Rectal smooth muscle tissue (tissue), 1 donor: ENCODE data around the gene MRPL54.
"Not testable (repeated sequence)": the region's sequence is repeated elsewhere in the genome, so short reads cannot be mapped to it uniquely, and the experiment has no call there.

ENCODE experiments used
- H3K27ac ChIP-seq: one replicate; pipeline ENCODE4 v1.7.0; 2013; ENCODE audit warnings: low read depth, low read length, inconsistent platforms
- H3K27me3 ChIP-seq: one replicate; pipeline ENCODE4 v1.7.0; 2013; ENCODE audit warnings: low read length; ENCODE audit not compliant: control insufficient read depth, insufficient read depth
- H3K36me3 ChIP-seq: one replicate; pipeline ENCODE4 v1.7.0; 2013; ENCODE audit warnings: low read length; ENCODE audit not compliant: control insufficient read depth, insufficient read depth
- H3K4me1 ChIP-seq: one replicate; pipeline ENCODE4 v1.7.0; 2013; ENCODE audit warnings: low read length; ENCODE audit not compliant: control insufficient read depth, insufficient read depth
- H3K4me3 ChIP-seq: one replicate; pipeline ENCODE4 v1.7.0; 2013; ENCODE audit warnings: low read length
- H3K9ac ChIP-seq: one replicate; pipeline ENCODE4 v1.7.0; 2013; ENCODE audit warnings: low read length

MRPL54 gene

DNA sequence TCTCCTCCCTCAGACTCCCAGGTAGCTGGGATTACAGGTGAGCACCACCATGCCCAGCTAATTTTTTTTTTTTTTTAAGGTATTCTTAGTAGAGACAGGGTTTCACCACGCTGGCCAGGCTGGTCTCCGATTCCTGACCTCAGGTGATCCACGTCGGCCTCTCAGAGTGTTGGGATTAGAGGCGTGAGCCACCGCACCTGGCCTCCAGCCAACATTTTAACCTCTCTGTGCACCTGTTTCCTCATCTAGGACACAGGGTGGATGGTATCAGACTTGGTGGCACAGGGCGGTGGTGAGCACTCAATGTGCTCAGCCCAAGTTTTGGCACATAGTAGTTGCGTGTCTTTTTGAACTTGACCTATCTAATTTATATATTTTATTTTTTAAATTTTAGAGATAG is 13.5 kb upstream of the MRPL54 start:
- Histone ChIP-seq H3K4me3 (no peak overlapping the region), H3K36me3 (peaks cover 20% of the 10 kb centered on the region), H3K9ac (no peak overlapping the region), H3K27me3 (no peaks in the 10 kb centered on the region), H3K4me1 (no peaks in the 10 kb centered on the region), H3K27ac (no peak overlapping the region)

DNA sequence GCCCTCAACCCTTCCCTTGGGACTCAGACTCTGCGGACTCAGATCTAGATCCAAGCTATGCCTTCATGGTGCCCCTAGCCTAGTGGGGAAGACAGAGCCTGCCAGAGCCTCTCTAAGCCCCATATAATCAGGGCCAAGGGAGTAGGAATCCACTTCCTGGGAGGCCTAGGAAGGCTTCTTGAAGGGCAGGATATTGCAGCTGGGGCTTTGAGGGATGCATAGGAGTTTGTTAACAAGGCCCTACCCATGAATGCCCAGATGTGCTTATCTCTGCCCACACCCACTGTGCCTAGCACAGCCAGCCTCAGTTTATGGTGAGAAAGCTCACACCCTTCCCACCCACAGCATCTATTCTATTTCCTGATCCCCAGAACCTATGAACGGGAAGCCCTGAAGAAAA is 12.3 kb upstream of the MRPL54 start:
- Histone ChIP-seq H3K4me1 (no peaks in the 10 kb centered on the region), H3K27me3 (no peaks in the 10 kb centered on the region), H3K36me3 (peaks cover 23% of the 10 kb centered on the region), H3K9ac (no peak overlapping the region), H3K27ac (no peak overlapping the region), H3K4me3 (no peak overlapping the region)

DNA sequence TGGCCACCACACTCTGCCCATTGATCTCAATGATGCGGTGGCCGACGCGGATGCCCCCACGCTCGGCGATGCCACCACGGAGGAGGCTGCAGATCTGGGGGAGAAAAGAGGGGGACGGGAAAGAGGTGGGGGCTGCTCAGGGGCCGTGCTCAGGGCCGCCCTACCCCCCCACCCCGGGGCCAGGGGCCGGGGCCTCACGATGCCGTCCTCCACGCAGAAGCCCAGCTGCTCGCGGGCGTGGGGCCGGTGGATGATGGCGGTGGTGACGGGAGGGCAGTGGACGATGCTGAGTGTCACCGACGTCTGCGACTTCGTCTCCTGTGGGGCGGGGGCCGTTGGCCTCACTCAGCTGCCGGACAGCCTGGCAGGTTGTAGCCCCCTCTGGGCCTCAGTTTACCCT is 11.2 kb upstream of the MRPL54 start:
- H3K27me3 ChIP-seq = no peaks in the 10 kb centered on the region

DNA sequence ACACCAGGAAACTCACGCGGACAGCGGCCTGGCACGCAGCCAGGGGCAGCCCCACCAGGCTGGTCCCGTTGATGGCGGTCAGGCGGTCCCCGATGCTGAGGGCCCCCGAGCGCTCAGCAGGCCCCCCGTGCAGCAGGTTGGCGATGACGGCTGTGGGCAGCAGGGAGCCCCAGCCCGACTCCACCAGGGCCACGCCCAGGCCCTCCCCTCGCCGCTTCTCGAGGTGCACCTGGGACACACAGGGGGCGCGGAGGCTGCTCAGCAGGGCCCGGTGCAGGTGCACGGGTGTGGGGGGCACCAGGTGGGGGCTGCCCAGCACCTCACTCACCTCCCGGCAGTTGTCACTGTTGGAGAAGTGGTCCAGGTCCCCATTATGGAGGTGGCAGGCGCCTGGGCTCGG is 10.0 kb upstream of the MRPL54 start:
- Histone ChIP-seq H3K4me3 (no peak overlapping the region), H3K27ac (no peak overlapping the region), H3K27me3 (no peaks in the 10 kb centered on the region), H3K4me1 (no peaks in the 10 kb centered on the region), H3K36me3 (peaks cover 21% of the 10 kb centered on the region), H3K9ac (no peak overlapping the region)

More for the DNA sequence above, 11.2 kb upstream of the MRPL54 start:
- Histone ChIP-seq H3K27ac (no peak overlapping the region), H3K9ac (no peak overlapping the region), H3K36me3 (peaks cover 22% of the 10 kb centered on the region), H3K4me1 (no peaks in the 10 kb centered on the region), H3K4me3 (no peak overlapping the region)

DNA sequence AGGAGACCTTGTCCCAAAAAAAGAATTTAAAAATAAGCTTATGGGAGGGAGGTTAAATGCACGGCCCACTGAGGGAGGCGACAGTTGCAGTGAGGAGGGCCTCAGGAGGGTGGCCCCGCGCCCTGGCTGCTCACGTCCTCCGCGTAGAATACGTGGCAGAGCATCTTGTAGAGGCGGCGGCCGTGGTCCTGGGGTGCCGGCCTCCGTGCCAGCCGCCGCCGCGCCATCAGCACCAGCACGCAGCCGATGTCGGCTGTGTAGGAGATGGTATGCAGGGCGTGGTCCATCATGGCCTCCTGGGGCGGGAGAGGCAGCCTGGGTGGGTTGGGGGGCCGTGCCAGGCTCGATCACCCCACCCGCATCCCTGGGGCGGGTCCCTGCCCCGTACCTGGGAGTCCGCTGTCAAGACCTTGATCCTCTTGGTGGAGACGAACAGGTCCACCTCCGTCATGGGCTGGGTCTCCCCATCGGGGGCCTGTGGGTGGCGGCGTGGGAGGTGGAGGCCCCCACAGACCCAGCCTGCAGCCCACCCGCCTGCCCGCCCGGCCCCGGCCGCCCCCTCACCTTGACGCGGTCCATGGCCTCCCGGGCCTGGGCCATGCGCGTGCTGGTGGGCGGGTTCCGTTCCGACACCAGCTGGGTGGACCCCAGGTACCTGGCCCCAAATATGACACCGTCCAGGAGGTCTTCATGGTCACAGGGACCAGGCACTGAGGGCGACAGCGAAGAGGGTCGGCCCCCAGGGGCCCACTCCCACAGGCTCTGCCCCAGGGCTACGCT is 8.7 kb upstream of the MRPL54 start:
- Histone ChIP-seq H3K36me3 (peaks cover 21% of the 10 kb centered on the region), H3K27ac (no peak overlapping the region), H3K4me1 (no peaks in the 10 kb centered on the region), H3K4me3 (no peak overlapping the region), H3K9ac (no peak overlapping the region), H3K27me3 (no peaks in the 10 kb centered on the region)

DNA sequence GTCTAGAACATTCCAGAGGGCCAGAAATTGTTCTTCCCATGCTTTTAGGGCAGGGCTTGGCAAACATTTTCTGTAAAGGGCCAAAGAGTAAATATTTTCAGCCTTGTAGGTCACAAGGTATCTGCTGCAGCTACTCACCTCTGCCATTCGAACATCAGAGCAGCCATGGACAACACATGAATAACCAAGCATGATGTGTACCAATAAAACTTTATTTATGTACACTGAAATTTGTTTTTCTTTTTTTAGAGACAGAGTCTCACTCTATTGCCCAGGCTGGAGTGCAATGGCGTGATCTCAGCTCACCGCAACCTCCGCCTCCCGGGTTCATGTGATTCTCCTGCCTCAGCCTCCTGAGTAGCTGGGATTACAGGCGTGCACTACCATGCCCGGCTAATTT is 4.8 kb upstream of the MRPL54 start:
- H3K27me3 ChIP-seq, H3K4me3 ChIP-seq, H3K9ac ChIP-seq, H3K27ac ChIP-seq, H3K4me1 ChIP-seq, H3K36me3 ChIP-seq: not testable (repeated sequence)

DNA sequence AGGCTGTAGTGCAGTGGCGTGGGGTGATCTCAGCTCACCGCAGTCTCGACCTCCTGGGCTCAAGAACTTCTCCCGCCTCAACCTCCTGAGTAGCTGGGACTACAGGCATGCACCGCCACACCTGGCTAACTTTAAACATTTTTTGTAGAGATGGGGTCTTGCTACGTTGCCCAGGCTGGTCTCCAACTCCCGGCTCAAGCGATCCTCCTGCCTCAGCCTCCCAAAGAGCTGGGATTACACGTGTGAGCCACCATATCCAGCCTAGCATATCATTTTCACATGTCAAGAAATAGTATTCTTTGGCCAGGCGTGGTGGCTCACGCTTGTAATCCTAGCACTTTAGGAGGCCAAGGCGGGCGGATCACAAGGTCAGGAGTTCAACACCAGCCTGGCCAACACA is 4.2 kb upstream of the MRPL54 start:
- H3K9ac ChIP-seq, H3K4me1 ChIP-seq, H3K27ac ChIP-seq, H3K4me3 ChIP-seq, H3K36me3 ChIP-seq, H3K27me3 ChIP-seq: not testable (repeated sequence)

DNA sequence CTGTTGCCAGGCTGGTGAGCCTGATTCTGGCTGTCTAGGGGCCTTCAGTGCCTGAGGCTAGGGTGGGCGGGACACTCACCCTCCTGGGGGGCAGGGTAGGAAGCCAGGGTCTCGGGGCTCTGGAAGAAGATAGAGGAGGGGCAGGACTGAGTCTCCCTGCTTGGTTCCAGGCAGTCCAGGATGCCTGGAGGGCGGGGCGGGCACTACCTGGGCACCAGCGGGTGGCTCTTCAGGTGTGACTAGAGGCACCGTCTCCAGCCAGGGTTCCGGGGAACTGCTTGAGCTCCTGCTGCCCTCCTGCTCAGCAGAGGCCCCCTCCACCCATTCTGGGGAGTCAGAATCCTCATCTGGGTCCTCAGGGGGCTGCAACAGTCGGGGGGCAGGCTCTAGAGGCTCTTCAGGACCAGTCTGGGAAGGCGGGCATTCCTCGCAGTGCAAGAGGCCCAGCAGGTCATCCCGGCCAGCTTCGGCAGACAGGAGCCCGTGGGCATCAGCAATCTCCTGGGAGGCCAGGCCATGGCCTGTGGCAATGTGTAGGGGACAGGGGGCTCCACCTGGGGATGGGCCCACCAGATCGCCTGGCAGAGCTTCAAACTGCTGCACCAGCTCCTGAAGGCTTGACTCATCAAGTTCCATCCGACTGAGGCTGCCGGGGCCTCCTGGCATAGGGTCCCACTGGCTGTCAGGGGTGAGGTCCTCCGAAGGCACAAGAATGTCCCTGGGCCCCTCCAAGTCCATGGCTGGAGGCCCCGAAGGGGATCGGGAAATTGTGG is 2.8 kb upstream of the MRPL54 start:
- Histone ChIP-seq H3K36me3 (no peaks in the 10 kb centered on the region), H3K4me3 (no peak overlapping the region), H3K27ac (no peak overlapping the region), H3K9ac (no peak overlapping the region), H3K27me3 (no peaks in the 10 kb centered on the region), H3K4me1 (peaks cover 10% of the 10 kb centered on the region)

DNA sequence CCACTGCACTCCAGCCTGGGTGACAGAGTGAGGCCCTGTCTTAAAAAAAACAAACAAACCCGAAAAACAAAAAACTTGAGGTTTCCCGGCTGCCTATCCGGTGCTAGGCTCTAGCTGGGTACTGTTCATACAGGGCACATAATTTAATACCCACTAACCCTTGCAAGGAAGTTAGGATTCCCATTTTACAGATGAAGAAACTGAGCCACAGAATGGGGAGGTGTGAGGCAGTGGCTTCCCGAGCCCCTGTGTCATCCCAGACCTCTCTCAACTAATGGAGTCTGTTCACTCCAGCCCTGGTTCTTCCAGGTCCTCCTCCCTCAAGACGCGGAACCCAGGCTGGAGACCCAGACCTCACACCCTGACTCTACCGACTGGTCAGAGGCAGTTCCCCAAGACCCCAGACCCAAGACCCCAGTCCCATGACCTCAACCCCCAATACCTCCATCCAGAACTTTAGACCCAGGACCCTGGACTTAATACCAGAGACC is 1.6 kb upstream of the MRPL54 start:
- H3K27ac ChIP-seq = peak overlapping the region; percentile 84
- H3K4me3 ChIP-seq = peak overlapping the region; percentile 100
- H3K4me1 ChIP-seq = peaks cover 10% of the 10 kb centered on the region

DNA sequence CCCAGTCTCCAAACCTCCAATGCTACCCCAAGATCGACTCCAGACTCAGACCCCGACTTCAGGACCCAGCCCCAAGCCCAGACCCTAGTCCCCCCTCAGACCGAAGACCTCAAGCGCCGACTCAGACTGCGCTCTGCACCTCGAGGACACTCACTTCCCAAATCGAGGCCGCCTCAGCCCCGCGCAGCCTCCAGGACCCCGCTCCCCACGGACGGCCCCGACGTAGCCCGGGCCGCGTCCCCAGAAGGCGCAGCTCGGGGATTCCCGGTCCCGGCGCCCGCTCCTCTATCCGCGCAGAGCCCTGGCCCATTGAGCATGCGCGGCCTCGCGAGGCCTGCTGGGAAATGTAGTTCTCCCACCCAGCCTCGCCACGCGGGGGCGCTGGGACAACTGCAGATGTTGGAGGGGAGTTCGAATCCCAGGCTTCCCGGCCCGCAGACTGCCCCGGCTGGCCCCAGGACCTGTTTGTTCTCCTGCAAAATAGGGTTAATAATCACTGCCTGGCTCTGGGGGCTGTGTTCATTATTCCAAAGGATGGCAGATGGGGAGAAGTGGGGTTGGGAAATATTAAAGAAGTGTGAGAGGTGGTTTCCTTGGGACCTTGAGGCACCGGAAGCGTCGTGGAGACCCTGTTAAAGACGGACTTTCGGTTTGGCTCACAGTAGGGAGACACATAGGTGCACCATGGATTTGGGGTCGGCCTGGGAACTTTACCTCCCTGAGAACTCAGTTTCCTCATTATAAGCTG is 926 bp upstream of the MRPL54 start, which contains the start of gene APBA3:
Gene APBA3, minus strand, starts transcription at position 311 of the 748 bp plus-strand sequence. CDS start 1,428 bp downstream, outside the sequence.
- Histone ChIP-seq H3K9ac (peak within 1 kb of the TSS; percentile 92), H3K4me3 (peak within 1 kb of the TSS; percentile 100), H3K27ac (peak within 1 kb of the TSS; percentile 98), H3K27me3 (no peaks in the 10 kb centered on the region), H3K4me1 (peaks cover 10% of the 10 kb centered on the region), H3K36me3 (peaks cover 2% of the 10 kb centered on the region)

More for the DNA sequence above, 1.6 kb upstream of the MRPL54 start:
- H3K36me3 ChIP-seq = no peaks in the 10 kb centered on the region
- H3K27me3 ChIP-seq = no peaks in the 10 kb centered on the region
- H3K9ac ChIP-seq = peak overlapping the region; percentile 92

DNA sequence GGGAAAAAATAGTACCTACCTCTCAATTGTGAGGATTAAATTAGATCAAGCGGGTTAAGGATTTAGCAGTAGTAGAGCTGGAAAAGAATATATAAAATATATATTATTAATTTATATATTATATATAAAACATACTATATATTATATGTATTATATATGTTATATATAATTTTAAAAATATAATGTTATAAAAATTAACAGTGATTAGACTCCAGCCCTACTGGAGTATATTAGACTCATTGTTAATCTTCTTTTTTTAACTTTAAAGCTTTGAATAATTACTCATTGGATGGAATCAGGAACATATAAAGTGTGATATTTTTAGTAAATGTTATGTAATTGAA is 380 bp upstream of the MRPL54 start:
- peaks cover 7% of the 10 kb centered on the region for H3K36me3 ChIP-seq
- H3K4me1 ChIP-seq = peaks cover 10% of the 10 kb centered on the region
- H3K27ac ChIP-seq = peak overlapping the region; percentile 98
- no peak overlapping the region for H3K4me3 ChIP-seq
- no peaks in the 10 kb centered on the region for H3K27me3 ChIP-seq
- H3K9ac ChIP-seq = no peak overlapping the region

DNA sequence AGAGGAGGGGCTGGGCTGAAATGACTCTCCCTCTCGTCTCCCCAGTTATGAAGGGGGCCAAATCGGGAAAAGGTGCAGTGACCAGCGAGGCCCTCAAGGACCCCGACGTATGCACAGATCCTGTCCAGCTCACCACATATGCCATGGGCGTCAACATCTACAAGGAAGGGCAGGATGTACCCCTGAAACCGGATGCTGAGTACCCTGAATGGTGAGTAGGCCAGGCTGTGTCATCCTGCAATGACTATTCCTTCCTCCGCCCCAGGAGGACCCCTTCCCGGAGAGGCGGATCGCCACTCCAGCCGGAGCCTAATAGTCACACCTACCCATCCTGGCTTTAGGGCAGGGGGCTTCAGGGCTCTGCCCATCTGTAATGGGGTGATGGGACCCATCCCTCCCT is 2.6 kb downstream of the MRPL54 start:
- peaks cover 7% of the 10 kb centered on the region for H3K36me3 ChIP-seq
- H3K27ac ChIP-seq = no peak overlapping the region
- no peak overlapping the region for H3K4me3 ChIP-seq
- H3K9ac ChIP-seq = no peak overlapping the region
- H3K4me1 ChIP-seq = peaks cover 10% of the 10 kb centered on the region
- no peaks in the 10 kb centered on the region for H3K27me3 ChIP-seq
